Coronary artery (tissue), 2 donors: ENCODE results near the gene UFSP1.
A peak's percentile ranks its signal among the peaks of the same experiment; 100 is the strongest.

ENCODE experiments used
- DNase-seq: peaks from one replicate; pipeline ENCODE4 v3.0.0-alpha.2; 2017; ENCODE audit warnings: low spot score
- H3K27ac ChIP-seq, 2 donors: fragments of 200-600 bp; sonication (generic); one replicate each; pipeline ENCODE4 v1.5.1; 2016 to 2019
- H3K4me3 ChIP-seq: fragments of 200-600 bp; sonication (generic); 2 replicates; pipeline ENCODE4 v1.5.1; 2016; ENCODE audit warnings: mild to moderate bottlenecking, moderate library complexity
- CTCF ChIP-seq: fragments of 200-600 bp; sonication (generic); IDR thresholded peaks from one replicate; pipeline ENCODE4 v1.5.1; 2019; ENCODE audit warnings: antibody characterized with exemption

The UFSP1 gene

GRCh38 chr7:100900978-100901377 lies 11.5 kb upstream of the UFSP1 start:
- H3K27ac ChIP-seq, result no peak overlapping the region
- no peak for DNase-seq

GRCh38 chr7:100899432-100899831 lies 9.9 kb upstream of the UFSP1 start:
- no peak overlapping the region for H3K4me3 ChIP-seq
- DNase-seq, result no peak
- no peak overlapping the region for H3K27ac ChIP-seq
- TF ChIP-seq CTCF, result no peak

More at GRCh38 chr7:100900978-100901377, 11.5 kb upstream of the UFSP1 start:
- no peak for TF ChIP-seq CTCF
- H3K4me3 ChIP-seq, result no peak overlapping the region

- no peak overlapping the region for H3K4me3 ChIP-seq
- TF ChIP-seq CTCF, result no peak
- H3K27ac ChIP-seq, result no peak overlapping the region
- no peak for DNase-seq
These were observed 8.4 kb upstream of the UFSP1 start for GRCh38 chr7:100897772-100898454.

GRCh38 chr7:100896732-100897608 lies 7.5 kb upstream of the UFSP1 start:
- DNase-seq, result no peak
- Histone ChIP-seq H3K27ac (no peak overlapping the region), H3K4me3 (peak overlapping the region; percentile 70)
- TF ChIP-seq CTCF, result peak; percentile 41

GRCh38 chr7:100895956-100896731 lies 6.6 kb upstream of the UFSP1 start:
- TF ChIP-seq CTCF, result no peak
- H3K4me3 ChIP-seq, result peak overlapping the region; percentile 70
- peak overlapping the region in 1 of 2 donors; percentile 37 for H3K27ac ChIP-seq
- no peak for DNase-seq

GRCh38 chr7:100895701-100895955 lies 6.1 kb upstream of the UFSP1 start, which contains the start of gene ACHE:
ACHE (minus strand) TSS chr7:100895888; CDS start chr7:100894232, 1,656 bp downstream.
- H3K4me3 ChIP-seq, result peak within 1 kb of the TSS; percentile 70
- no peak for DNase-seq
- TF ChIP-seq CTCF, result no peak
- peak within 1 kb of the TSS in 1 of 2 donors; percentile 37 for H3K27ac ChIP-seq
